K562 (cell line): Measurements from ENCODE around the gene ASB18. TPM values are rescaled to one million over a fixed set of nuclear protein-coding genes. Genes with fewer than 3 reads are reported as not detected.

Source experiments
- ATAC-seq: fragments of 200-7000 bp; cut with Tn5 transposase; 3 replicates; pipeline ENCODE4 v1.9.1; 2020; ENCODE audit warnings: moderate library complexity
- BruUV-seq: library from RNA; stranded (reverse); fragments of 400-500 nt; replicated peaks from 2 replicates; lab custom pipeline; 2021; lab: Mats Ljungman, UMichigan
- CTCF ChIA-PET: fragments of 300-600 bp; formaldehyde crosslinking; extraction: SDS; loops from one replicate; lab custom pipeline; 2021; ENCODE audit warnings: low intra/inter-chr PET ratio; lab: Yijun Ruan, JAX
- POLR2A ChIA-PET: fragments of 300-600, 350-650 bp; sonication (Branson Sonifier 250); formaldehyde crosslinking; extraction: SDS; loops from one replicate; lab custom pipeline; 2021; ENCODE audit warnings: antibody characterized with exemption, inconsistent platforms; lab: Yijun Ruan, JAX
- DNase-seq, 4 experiments: peaks; one replicate each; pipeline versions ENCODE4 v3.0.0 to v3.0.0-alpha.2; 2011 to 2018; ENCODE audit warnings: low spot score in 3 of 4, mixed read lengths in 3 of 4; ENCODE audit errors: extremely low read depth in 1 of 4
- FAIRE-seq: peaks from 2 replicates; lab custom pipeline; 2011; peaks lifted over from hg19 to GRCh38; lab: Jason Lieb, UNC
- H2AFZ ChIP-seq: 2 replicates; pipeline ENCODE4 v1.6.0; 2011; ENCODE audit warnings: low read depth, low read length, control low read depth, inconsistent platforms
- H3K27ac ChIP-seq: fragments of 200-600 bp; 3 replicates; pipeline ENCODE4 v1.8.0; 2011; ENCODE audit warnings: low read depth, mild to moderate bottlenecking, control low read depth, inconsistent platforms, low read length, moderate library complexity, mixed read lengths; ENCODE audit errors: extremely low read depth
- H3K27me3 ChIP-seq, 2 experiments: fragments of 300-600 bp in 1 of 2; 2 replicates in 1 of 2; 3 replicates in 1 of 2; pipeline versions ENCODE4 v1.6.0 to v1.8.0; 2011; ENCODE audit warnings: inconsistent platforms in 2 of 2, low read length in 2 of 2, mild to moderate bottlenecking in 1 of 2, mixed read lengths in 1 of 2, moderate library complexity in 1 of 2; ENCODE audit not compliant: control insufficient read depth in 2 of 2, insufficient read depth in 2 of 2
- H3K36me3 ChIP-seq: fragments of 300-600 bp; 3 replicates; pipeline ENCODE4 v1.8.0; 2011; ENCODE audit warnings: mild to moderate bottlenecking, low read length, inconsistent platforms; ENCODE audit not compliant: control insufficient read depth, insufficient read depth
- H3K4me1 ChIP-seq, 2 experiments: fragments of 200-600 bp in 1 of 2; replicated peaks in 1 of 2; 2 replicates in 1 of 2; 3 replicates in 1 of 2; pipeline versions ENCODE4 v1.5.1 to v1.8.0; 2011; ENCODE audit warnings: inconsistent platforms in 2 of 2, low read length in 2 of 2, mild to moderate bottlenecking in 1 of 2, mixed read lengths in 1 of 2, moderate library complexity in 1 of 2; ENCODE audit not compliant: control insufficient read depth in 2 of 2, insufficient read depth in 2 of 2
- H3K4me2 ChIP-seq: 2 replicates; pipeline ENCODE4 v1.6.1; 2011; ENCODE audit warnings: low read length, control low read depth, inconsistent platforms, mixed read lengths; ENCODE audit not compliant: insufficient read depth
- H3K4me3 ChIP-seq: fragments of 200-600 bp; sonication (generic), shearing (Covaris generic); 2 replicates; pipeline ENCODE4 v1.5.1; 2016; ENCODE audit warnings: control low read depth, inconsistent platforms
- H3K79me2 ChIP-seq: fragments of 200-600 bp; 3 replicates; pipeline ENCODE4 v1.8.0; 2011; ENCODE audit warnings: low read length, inconsistent platforms; ENCODE audit not compliant: control insufficient read depth, insufficient read depth
- H3K9ac ChIP-seq, 2 experiments: 2 replicates each; pipeline versions ENCODE4 v1.6.0 to v1.6.1; 2011; ENCODE audit warnings: low read depth in 2 of 2, low read length in 2 of 2, control low read depth in 1 of 2, inconsistent platforms in 1 of 2, mild to moderate bottlenecking in 1 of 2, mixed read lengths in 1 of 2; ENCODE audit not compliant: insufficient read depth in 1 of 2
- H3K9me1 ChIP-seq: one replicate; pipeline ENCODE4 v1.6.0; 2011; ENCODE audit warnings: inconsistent platforms, mild to moderate bottlenecking, low read length, moderate library complexity; ENCODE audit not compliant: control insufficient read depth, insufficient read depth
- H3K9me3 ChIP-seq: replicated peaks from 2 replicates; pipeline ENCODE4 v1.5.1; 2011; ENCODE audit warnings: low read depth, low read length, inconsistent platforms; ENCODE audit not compliant: control insufficient read depth, insufficient read depth
- H4K20me1 ChIP-seq: replicated peaks from 2 replicates; pipeline ENCODE4 v1.6.1; 2011; ENCODE audit warnings: low read length, inconsistent platforms, mixed read lengths; ENCODE audit not compliant: control insufficient read depth, insufficient read depth
- BCL6 ChIP-seq: fragments of 250-450 bp; sonication (Bioruptor Pico); IDR thresholded peaks from 2 replicates; pipeline ENCODE4 v1.4.0; 2020
- ELF2 ChIP-seq: fragments of 250-450 bp; sonication (Bioruptor Pico); IDR thresholded peaks from 2 replicates; pipeline ENCODE4 v1.5.0; 2021; ENCODE audit warnings: mild to moderate bottlenecking
- EWSR1 ChIP-seq: fragments of 450-650 bp; IDR thresholded peaks from 2 replicates; pipeline ENCODE4 v1.6.1; 2018; ENCODE audit warnings: borderline replicate concordance, mild to moderate bottlenecking, low read depth, moderate library complexity; ENCODE audit not compliant: partially characterized antibody
- FOXK1 ChIP-seq: sonication (generic); formaldehyde crosslinking; IDR thresholded peaks from 2 replicates; pipeline ENCODE4 v1.8.0; 2022; ENCODE audit warnings: missing genetic modification reagents, mild to moderate bottlenecking, borderline replicate concordance
- LEF1 ChIP-seq: fragments of 450-650 bp; IDR thresholded peaks from 2 replicates; pipeline ENCODE4 v1.6.1; 2016; ENCODE audit warnings: mild to moderate bottlenecking
- NCOR1 ChIP-seq: fragments of 450-650 bp; IDR thresholded peaks from 2 replicates; pipeline ENCODE4 v1.6.1; 2016; ENCODE audit warnings: mild to moderate bottlenecking, moderate library complexity
- POLR2B ChIP-seq: fragments of 450-650 bp; IDR thresholded peaks from 2 replicates; pipeline ENCODE4 v1.6.1; 2018; ENCODE audit warnings: low read depth; ENCODE audit not compliant: partially characterized antibody
- POU5F1 ChIP-seq: fragments of 150-350 bp; IDR thresholded peaks from 2 replicates; pipeline ENCODE4 v1.6.1; 2014; ENCODE audit warnings: borderline replicate concordance, low read length, low read depth, mild to moderate bottlenecking; ENCODE audit not compliant: partially characterized antibody
- SNIP1 ChIP-seq: fragments of 450-650 bp; IDR thresholded peaks from 2 replicates; pipeline ENCODE4 v1.7.1; 2017; ENCODE audit warnings: low read depth, mild to moderate bottlenecking
- WHSC1 ChIP-seq: IDR thresholded peaks from one replicate; pipeline ENCODE4 v1.6.1; 2012; ENCODE audit warnings: low read length, control low read depth, inconsistent platforms
- ZC3H4 ChIP-seq: sonication (generic); formaldehyde crosslinking; IDR thresholded peaks from 2 replicates; pipeline ENCODE4 v1.9.0; 2021; ENCODE audit warnings: missing genetic modification reagents, borderline replicate concordance
- ZNF274 ChIP-seq: IDR thresholded peaks from 2 replicates; pipeline ENCODE4 v1.6.1; 2011; ENCODE audit warnings: low read depth, mild to moderate bottlenecking, low read length, moderate library complexity, borderline replicate concordance
- ZNF280A ChIP-seq: fragments of 450-650 bp; IDR thresholded peaks from 2 replicates; pipeline ENCODE4 v1.6.1; 2018; ENCODE audit warnings: mild to moderate bottlenecking, low read depth; ENCODE audit not compliant: partially characterized antibody
- ZNF41 ChIP-seq: fragments of 250-450 bp; sonication (Bioruptor Pico); conservative IDR thresholded peaks from 2 replicates; pipeline ENCODE4 v1.4.0; 2020; ENCODE audit warnings: mild to moderate bottlenecking
- ZNF699 ChIP-seq: fragments of 250-450 bp; sonication (Bioruptor Pico); IDR thresholded peaks from 2 replicates; pipeline ENCODE4 v1.8.0; 2021; ENCODE audit warnings: mild to moderate bottlenecking, moderate library complexity; ENCODE audit not compliant: insufficient replicate concordance
- WGBS: fragments of 100-300 bp; shearing (Covaris generic); methylation state at CpG from one replicate; pipeline ENCODE4 v1.1.6; 2016; ENCODE audit warnings: low coverage, mixed read lengths; ENCODE audit not compliant: insufficient coverage; ENCODE audit errors: missing lambda C conversion rate; 5-methylcytosine and 5-hydroxymethylcytosine counted together
- in situ Hi-C: fragments of 300-500 bp; cut with MboI; formaldehyde crosslinking; loops from 4 replicates; pipeline ENCODE4 v1.15.0; 2018; ENCODE audit warnings: inconsistent platforms, mixed read lengths
- intact Hi-C: fragments of 100-400 bp; cut with micrococcal nuclease; formaldehyde crosslinking; loops from 2 replicates; pipeline ENCODE4 v1.14.2; 2022
- polyA plus RNA-seq, 8 experiments: library from polyadenylated mRNA; depleted of rRNA in 4 of 8; stranded (reverse) in 5 of 8; unstranded in 3 of 8; fragments of >200 nt; fragmentation: Nextera tagmentation in 2 of 8; fragmentation: Illumina TruSeq in 1 of 8; extraction: Ambion mirVana in 2 of 8; extraction: Trizol in 1 of 8; gene quantifications; 2 replicates each; pipeline versions ENCODE4 v1.2.1 to v1.2.3, GENCODE V29; 2011 to 2014; ENCODE audit warnings: inconsistent platforms in 1 of 8, missing spikeins in 1 of 8
- total RNA-seq, 7 experiments: library from RNA; depleted of rRNA in 6 of 7; stranded (reverse); fragments of >200 nt in 6 of 7; fragmentation: Illumina TruSeq in 2 of 7; extraction: Trizol in 2 of 7; gene quantifications; 2 replicates each; pipeline versions ENCODE4 v1.2.1 to v1.2.3, GENCODE V29; 2011 to 2021; ENCODE audit warnings: low replicate concordance in 1 of 7
- TF ChIP-seq, protein P1 (sequence below), 2 experiments: fragments of 150-350 bp in 1 of 2; IDR thresholded peaks; 2 replicates each; pipeline ENCODE4 v1.6.1; 2012 to 2016; ENCODE audit warnings: low read depth in 2 of 2, low read length in 2 of 2, mild to moderate bottlenecking in 1 of 2, moderate library complexity in 1 of 2

The ASB18 gene
- total and polyA plus RNA-seq, 9 of the 15 experiments (the other 6 are each of a cell fraction or from before 2014, with no cell fraction given) = not detected

DNA sequence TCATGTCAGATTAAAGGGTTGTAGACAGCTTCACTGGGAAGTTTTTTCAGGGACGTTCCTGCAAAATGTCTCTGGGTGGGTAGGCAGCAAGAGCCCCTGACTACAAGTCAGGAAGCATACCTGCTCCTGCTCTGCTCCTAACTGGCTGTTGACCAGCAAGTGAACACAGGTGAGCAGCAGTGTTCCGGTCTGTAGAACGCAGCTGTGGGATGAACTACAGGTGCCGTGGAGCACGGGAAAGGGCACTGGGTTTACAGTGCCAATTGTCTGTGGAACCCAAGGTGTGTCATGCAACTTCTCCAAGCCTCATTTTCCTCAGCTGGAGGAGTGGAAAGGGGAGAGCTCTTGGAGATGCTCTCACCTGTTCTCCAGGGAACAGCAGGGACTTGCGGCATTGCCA lies 6.6 kb downstream of the ASB18 start:
- Histone ChIP-seq H3K36me3 (no peaks in the 10 kb centered on the region), H3K9ac (no peak overlapping the region), H3K27ac (no peak overlapping the region), H3K9me1 (no peaks in the 10 kb centered on the region), H3K4me1 (no peaks in the 10 kb centered on the region), H3K27me3 (peaks cover 0 to 17% of the 10 kb centered on the region in 2 experiments; a peak in 3 of 5 replicates), H3K4me3 (no peak overlapping the region), H4K20me1 (no peaks in the 10 kb centered on the region), H3K79me2 (no peaks in the 10 kb centered on the region), H3K4me2 (no peak overlapping the region), H3K9me3 (no peaks in the 10 kb centered on the region), H2AFZ (no peak overlapping the region)
- FAIRE-seq (no peak), DNase-seq (no peak), ATAC-seq (no peak)
- CTCF ChIA-PET = no interaction called here
- intact Hi-C loops (no loop called here), in situ Hi-C loops (no loop called here)
- POLR2A ChIA-PET = no interaction called here
- WGBS = 0% methylated on average over 6 of the region's 6 CpGs
- BruUV-seq = no TSS peak
- no peak for TF ChIP-seq NCOR1
- TF ChIP-seq, protein P1, sequence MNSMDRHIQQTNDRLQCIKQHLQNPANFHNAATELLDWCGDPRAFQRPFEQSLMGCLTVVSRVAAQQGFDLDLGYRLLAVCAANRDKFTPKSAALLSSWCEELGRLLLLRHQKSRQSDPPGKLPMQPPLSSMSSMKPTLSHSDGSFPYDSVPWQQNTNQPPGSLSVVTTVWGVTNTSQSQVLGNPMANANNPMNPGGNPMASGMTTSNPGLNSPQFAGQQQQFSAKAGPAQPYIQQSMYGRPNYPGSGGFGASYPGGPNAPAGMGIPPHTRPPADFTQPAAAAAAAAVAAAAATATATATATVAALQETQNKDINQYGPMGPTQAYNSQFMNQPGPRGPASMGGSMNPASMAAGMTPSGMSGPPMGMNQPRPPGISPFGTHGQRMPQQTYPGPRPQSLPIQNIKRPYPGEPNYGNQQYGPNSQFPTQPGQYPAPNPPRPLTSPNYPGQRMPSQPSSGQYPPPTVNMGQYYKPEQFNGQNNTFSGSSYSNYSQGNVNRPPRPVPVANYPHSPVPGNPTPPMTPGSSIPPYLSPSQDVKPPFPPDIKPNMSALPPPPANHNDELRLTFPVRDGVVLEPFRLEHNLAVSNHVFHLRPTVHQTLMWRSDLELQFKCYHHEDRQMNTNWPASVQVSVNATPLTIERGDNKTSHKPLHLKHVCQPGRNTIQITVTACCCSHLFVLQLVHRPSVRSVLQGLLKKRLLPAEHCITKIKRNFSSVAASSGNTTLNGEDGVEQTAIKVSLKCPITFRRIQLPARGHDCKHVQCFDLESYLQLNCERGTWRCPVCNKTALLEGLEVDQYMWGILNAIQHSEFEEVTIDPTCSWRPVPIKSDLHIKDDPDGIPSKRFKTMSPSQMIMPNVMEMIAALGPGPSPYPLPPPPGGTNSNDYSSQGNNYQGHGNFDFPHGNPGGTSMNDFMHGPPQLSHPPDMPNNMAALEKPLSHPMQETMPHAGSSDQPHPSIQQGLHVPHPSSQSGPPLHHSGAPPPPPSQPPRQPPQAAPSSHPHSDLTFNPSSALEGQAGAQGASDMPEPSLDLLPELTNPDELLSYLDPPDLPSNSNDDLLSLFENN (IDR thresholded peaks at IDR 0.05; ENCODE audit: low read depth in 2 of 2, low read length in 2 of 2) = no peak
- TF ChIP-seq WHSC1 = no peak
- no peak for TF ChIP-seq POLR2B
- no peak for TF ChIP-seq ZNF280A
- no peak for TF ChIP-seq ELF2
- TF ChIP-seq ZNF274 = no peak
- no peak for TF ChIP-seq ZNF41 (CRISPR knock-in tag)
- no peak for TF ChIP-seq ZNF699
- TF ChIP-seq EWSR1 = no peak
- no peak for TF ChIP-seq BCL6
- no peak for TF ChIP-seq FOXK1 (CRISPR knock-in tag)
- TF ChIP-seq SNIP1 = no peak
- TF ChIP-seq POU5F1 = no peak
- no peak for TF ChIP-seq ZC3H4 (CRISPR knock-in tag)
- TF ChIP-seq LEF1 = no peak
